Transverse colon (tissue), 4 donors: Measurements from ENCODE around the gene HOXB13. TPM values are rescaled to one million over a fixed set of nuclear protein-coding genes. Genes with fewer than 3 reads are reported as not detected.

Experiments used
- DNase-seq: peaks from one replicate; pipeline ENCODE4 v3.0.0-alpha.2; 2019
- H3K27ac ChIP-seq, 4 donors: fragments of 200-600 bp; sonication (generic); 2 replicates each; pipeline ENCODE4 v1.5.1; 2016 to 2018; ENCODE audit warnings: inconsistent platforms in 4 of 4
- H3K27me3 ChIP-seq: fragments of 200-600 bp; sonication (generic); 2 replicates; pipeline ENCODE4 v1.5.1; 2017; ENCODE audit warnings: inconsistent platforms
- H3K36me3 ChIP-seq, 4 donors: fragments of 200-600 bp; sonication (generic); 2 replicates each; pipeline ENCODE4 v1.5.1; 2017 to 2019; ENCODE audit warnings: inconsistent platforms in 4 of 4
- H3K4me1 ChIP-seq, 4 donors: fragments of 200-600 bp; sonication (generic); 2 replicates each; pipeline ENCODE4 v1.5.1; 2017 to 2020; ENCODE audit warnings: inconsistent platforms in 4 of 4
- H3K4me3 ChIP-seq, 4 donors: fragments of 200-600 bp; sonication (generic); 1 replicate in 1 of 4; 2 replicates in 3 of 4; pipeline versions ENCODE4 v1.5.1 to v1.6.1; 2017 to 2019; ENCODE audit warnings: inconsistent platforms in 4 of 4
- H3K9me3 ChIP-seq, 2 donors: fragments of 200-600 bp; sonication (generic); 2 replicates each; pipeline ENCODE4 v1.5.1; 2017 to 2019; ENCODE audit warnings: inconsistent platforms in 2 of 2
- CTCF ChIP-seq, 5 experiments: fragments of 200-600 bp in 3 of 5; fragments of 450-650 bp in 2 of 5; sonication (generic) in 3 of 5; IDR thresholded peaks; 1 replicate in 2 of 5; 2 replicates in 3 of 5; pipeline ENCODE4 v1.5.1; 2016 to 2017; ENCODE audit warnings: antibody characterized with exemption in 5 of 5, inconsistent platforms in 3 of 5, mild to moderate bottlenecking in 2 of 5, moderate library complexity in 1 of 5
- EP300 ChIP-seq: sonication (generic); formaldehyde crosslinking; IDR thresholded peaks from one replicate; pipeline ENCODE4 v1.6.1; 2017; ENCODE audit warnings: antibody characterized with exemption, low read depth
- POLR2A ChIP-seq: fragments of 450-650 bp; IDR thresholded peaks from one replicate; pipeline ENCODE4 v1.6.1; 2016; ENCODE audit warnings: antibody characterized with exemption, mild to moderate bottlenecking, moderate library complexity
- POLR2AphosphoS5 ChIP-seq, 3 donors: sonication (generic); formaldehyde crosslinking; IDR thresholded peaks; one replicate each; pipeline ENCODE4 v1.6.1; 2016; ENCODE audit warnings: antibody characterized with exemption in 3 of 3
- WGBS, 2 donors: methylation state at CpG; one replicate each; pipeline ENCODE4 v1.1.5; 2018; ENCODE audit warnings: low coverage in 1 of 2; 5-methylcytosine and 5-hydroxymethylcytosine counted together
- in situ Hi-C, 4 donors: fragments of 200-750 bp; cut with MboI; loops; one replicate each; pipeline versions ENCODE4 v1.15.0 to v1.15.1; 2017; ENCODE audit warnings: low sequenced_read_pairs in 3 of 4, low pct_ligation_motif_present in 1 of 4, low pct_unique_long_range_greater_than_20kb in 1 of 4
- intact Hi-C: fragments of 100-400 bp; cut with DNase I; formaldehyde crosslinking; loops from one replicate; pipeline ENCODE4 v1.15.1; 2023; ENCODE audit warnings: low total_unique reads
- total RNA-seq, 4 donors: library from RNA; depleted of rRNA; stranded (reverse); fragments of >200 nt; gene quantifications; one replicate each; pipeline ENCODE4 v1.1.0, GENCODE V29; 2016

The HOXB13 gene
- total RNA-seq, 4 donors from 2014 or later: 1.2 to 5.7 (median 3.5) TPM

- Histone ChIP-seq H3K4me1 (peaks cover 0 to 21% (median 14%) of the 10 kb centered on the region in 4 donors), H3K4me3 (peak overlapping the region in 1 of 4 donors; percentile 17), H3K27ac (no peak overlapping the region), H3K27me3 (peaks cover 100% of the 10 kb centered on the region), H3K9me3 (no peaks in the 10 kb centered on the region), H3K36me3 (no peaks in the 10 kb centered on the region)
- TF ChIP-seq POLR2AphosphoS5 (IDR thresholded peaks at IDR 0.05) (no peak), POLR2A (no peak), CTCF (IDR thresholded peaks at IDR 0.05) (no peak)
- WGBS, 2 donors: 34 to 37% methylated on average over 3 to 22 of the region's 22 CpGs
- in situ Hi-C loops: loop anchor here in 3 of 4 donors (10.0 kb wide), 2 partner anchors 51 to 61 kb away; no protein-coding TSS in a partner anchor
- intact Hi-C loops: no loop called here
- no peak for DNase-seq
Observed at GRCh38 chr17:48733632-48734328, 5.2 kb upstream of the HOXB13 start.

GRCh38 chr17:48732688-48733629 is 4.4 kb upstream of the HOXB13 start:
- TF ChIP-seq CTCF (IDR thresholded peaks at IDR 0.05) (no peak), EP300 (no peak), POLR2AphosphoS5 (IDR thresholded peaks at IDR 0.05) (no peak), POLR2A (no peak)
- Histone ChIP-seq H3K4me1 (peaks cover 4 to 27% (median 21%) of the 10 kb centered on the region in 4 donors), H3K4me3 (peak overlapping the region in 1 of 4 donors; percentile 17), H3K9me3 (no peaks in the 10 kb centered on the region), H3K27me3 (peaks cover 100% of the 10 kb centered on the region), H3K36me3 (no peaks in the 10 kb centered on the region), H3K27ac (no peak overlapping the region)
- 10 to 27% methylated on average over 2 to 42 of the region's 50 CpGs for WGBS, 2 donors
- in situ Hi-C loops (loop anchor here in 3 of 4 donors (10.0 kb wide), 2 partner anchors 52 to 62 kb away; no protein-coding TSS in a partner anchor), intact Hi-C loops (no loop called here)
- DNase-seq: no peak

- Histone ChIP-seq H3K27ac (no peak overlapping the region), H3K9me3 (no peaks in the 10 kb centered on the region), H3K4me1 (peaks cover 4 to 27% (median 21%) of the 10 kb centered on the region in 4 donors), H3K4me3 (no peak overlapping the region), H3K36me3 (no peaks in the 10 kb centered on the region), H3K27me3 (peaks cover 100% of the 10 kb centered on the region)
- TF ChIP-seq CTCF (IDR thresholded peaks at IDR 0.05) (no peak), POLR2A (no peak), EP300 (no peak), POLR2AphosphoS5 (IDR thresholded peaks at IDR 0.05) (no peak)
- no peak for DNase-seq
- in situ Hi-C loops (loop anchor here in 3 of 4 donors (10.0 kb wide), 2 partner anchors 53 to 63 kb away; no protein-coding TSS in a partner anchor), intact Hi-C loops (no loop called here)
Observed at GRCh38 chr17:48731355-48731754, 2.8 kb upstream of the HOXB13 start.

- H3K9me3 ChIP-seq: no peaks in the 10 kb centered on the region
- peaks cover 6 to 31% (median 26%) of the 10 kb centered on the region in 4 donors for H3K4me1 ChIP-seq
- no peak overlapping the region for H3K27ac ChIP-seq
- no peak for TF ChIP-seq CTCF (IDR thresholded peaks at IDR 0.05)
- TF ChIP-seq POLR2AphosphoS5 (IDR thresholded peaks at IDR 0.05): no peak
- TF ChIP-seq EP300: no peak
- TF ChIP-seq POLR2A: no peak
- H3K27me3 ChIP-seq: peaks cover 100% of the 10 kb centered on the region
- in situ Hi-C loops (loop anchor here in 3 of 4 donors (10.0 kb wide), 2 partner anchors 55 to 65 kb away; no protein-coding TSS in a partner anchor), intact Hi-C loops (no loop called here)
- no peak for DNase-seq
- no peak overlapping the region for H3K4me3 ChIP-seq
- no peaks in the 10 kb centered on the region for H3K36me3 ChIP-seq
- 49 to 61% methylated on average over 2 to 3 of the region's 3 CpGs for WGBS, 2 donors
Observed at GRCh38 chr17:48730240-48730550, 1.6 kb upstream of the HOXB13 start.
